ENCODE data around the gene EVPL.
"Not testable (repeated sequence)": the region's sequence is repeated elsewhere in the genome, so short reads cannot be mapped to it uniquely, and the experiment has no call there.

Gene EVPL

GRCh38 chr17:75996665-75997590 is 30.2 kb downstream of the EVPL start:
- no peak for DNase-seq

DNA sequence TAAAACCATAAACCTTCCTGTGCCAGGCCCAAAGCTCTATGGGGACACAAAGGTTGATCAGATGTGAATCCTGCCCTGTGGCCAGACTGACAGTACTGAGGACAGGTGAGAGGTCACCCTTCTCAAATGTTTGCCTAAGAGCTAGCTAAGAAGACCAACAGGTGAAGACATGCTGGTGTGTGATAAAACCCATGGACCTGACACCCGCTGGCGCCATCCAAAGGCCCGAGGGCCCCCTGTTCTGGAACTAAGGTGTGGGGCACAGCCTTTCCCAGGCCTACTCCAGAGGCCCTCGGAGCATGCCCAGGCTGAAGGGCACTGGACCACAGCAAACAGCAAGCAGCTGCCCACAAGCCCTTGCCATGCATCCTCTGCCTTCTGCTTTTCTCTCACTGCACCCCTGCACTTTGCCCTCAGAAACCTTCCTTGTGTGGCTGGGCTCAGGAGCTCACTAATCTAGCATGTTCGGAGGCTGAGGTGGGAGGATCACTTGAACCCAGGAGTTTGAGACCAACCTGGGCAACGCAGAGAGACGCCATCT is 31.7 kb downstream of the EVPL start:
- no peak for DNase-seq

- DNase-seq: no peak
Measured at GRCh38 chr17:75994802-75995370, 32.2 kb downstream of the EVPL start.

- no peak for DNase-seq
Measured at GRCh38 chr17:75991396-75991795, 35.7 kb downstream of the EVPL start.

DNA sequence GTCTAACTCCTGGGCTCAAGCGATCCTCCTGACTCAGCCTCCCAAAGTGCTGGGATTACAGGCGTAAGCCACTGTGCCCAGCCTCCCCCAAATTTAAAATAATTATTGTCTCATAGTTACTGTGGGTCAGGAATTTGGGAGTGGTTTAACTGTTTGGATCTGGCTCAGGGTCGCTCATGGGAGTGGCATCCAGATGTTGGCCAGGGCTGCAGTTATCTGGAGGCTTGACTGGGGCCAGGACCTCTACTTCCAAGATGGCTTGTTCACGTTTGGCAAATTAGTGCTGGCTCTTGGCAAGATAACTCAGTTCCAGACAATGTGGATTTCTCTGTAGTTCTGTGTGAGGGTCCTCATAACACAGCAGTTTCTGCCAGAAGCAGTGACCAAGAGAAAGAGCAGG is 40.1 kb downstream of the EVPL start:
- no peak for DNase-seq

- no peak for DNase-seq
Measured at GRCh38 chr17:75985986-75986385, 41.1 kb downstream of the EVPL start.

DNA sequence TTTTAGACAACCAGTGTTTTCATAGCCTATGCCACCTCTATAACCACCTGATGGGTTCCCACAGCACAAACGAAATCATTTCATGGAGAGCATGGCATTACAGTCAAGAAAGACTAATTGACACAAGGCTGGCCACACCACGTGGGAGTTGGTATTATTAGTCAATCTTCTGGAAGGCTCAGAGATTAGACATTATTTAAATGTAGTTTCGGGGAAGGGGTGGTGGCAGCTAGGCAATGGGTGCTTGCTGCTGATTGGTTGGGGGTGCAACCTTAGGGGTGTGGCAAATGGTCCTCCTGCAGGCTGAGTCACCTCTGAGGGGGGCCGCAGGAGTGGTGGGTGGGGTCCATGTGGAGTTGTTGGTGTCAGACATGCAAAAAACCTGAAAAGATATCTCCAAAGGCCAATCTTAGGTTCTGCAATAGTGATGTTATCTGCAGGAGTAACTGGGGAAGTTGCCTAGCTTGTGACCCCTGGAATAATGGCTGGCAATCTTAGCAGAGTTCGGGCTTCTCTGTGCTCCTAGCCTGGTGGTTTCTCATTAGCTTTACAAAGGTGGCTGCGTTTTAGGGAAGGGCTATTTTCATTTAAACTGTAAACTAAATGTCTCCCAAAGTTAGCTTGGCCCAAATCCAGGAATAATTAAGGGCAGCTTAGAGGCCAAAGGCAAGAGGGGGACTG is 43.5 kb downstream of the EVPL start:
- no peak for DNase-seq

- DNase-seq: no peak
Measured at GRCh38 chr17:75981019-75981615, 46.0 kb downstream of the EVPL start.

- no peak for DNase-seq
Measured at GRCh38 chr17:75980188-75981018, 46.7 kb downstream of the EVPL start.

DNA sequence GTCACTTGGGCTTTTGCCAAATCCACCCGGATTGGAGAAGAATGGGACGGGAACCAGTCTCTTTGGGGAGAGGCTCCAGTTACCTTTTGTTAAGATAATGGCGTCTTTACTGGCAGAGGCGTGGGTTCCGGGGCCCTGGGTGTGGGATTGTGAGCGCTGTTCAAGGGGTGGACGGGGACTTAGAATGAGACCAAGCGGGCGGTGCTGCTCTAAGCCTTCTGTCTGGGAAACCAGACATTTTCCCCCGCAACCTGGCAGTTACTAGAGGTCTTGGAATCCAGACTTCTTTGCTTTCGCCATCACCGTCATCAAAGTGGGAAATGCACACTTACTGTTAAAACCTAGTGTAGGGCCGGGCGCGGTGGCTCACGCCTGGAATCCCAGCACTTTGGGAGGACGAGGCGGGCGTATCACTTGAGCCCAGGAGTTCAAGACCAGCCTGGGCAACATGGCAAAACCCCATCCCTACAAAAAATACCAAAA is 47.4 kb downstream of the EVPL start:
- no peak for DNase-seq

- DNase-seq: peak; percentile 92 to 96
Measured at GRCh38 chr17:75978938-75979704, 48.0 kb downstream of the EVPL start, which contains the start of the genes ACOX1 and TEN1. Gene ACOX1, minus strand, starts transcription at chr17:75979166. Its CDS starts 93 bp downstream, at chr17:75979073. Gene TEN1, plus strand, starts transcription at chr17:75979240. Its CDS starts 6,953 bp downstream, at chr17:75986193.

DNA sequence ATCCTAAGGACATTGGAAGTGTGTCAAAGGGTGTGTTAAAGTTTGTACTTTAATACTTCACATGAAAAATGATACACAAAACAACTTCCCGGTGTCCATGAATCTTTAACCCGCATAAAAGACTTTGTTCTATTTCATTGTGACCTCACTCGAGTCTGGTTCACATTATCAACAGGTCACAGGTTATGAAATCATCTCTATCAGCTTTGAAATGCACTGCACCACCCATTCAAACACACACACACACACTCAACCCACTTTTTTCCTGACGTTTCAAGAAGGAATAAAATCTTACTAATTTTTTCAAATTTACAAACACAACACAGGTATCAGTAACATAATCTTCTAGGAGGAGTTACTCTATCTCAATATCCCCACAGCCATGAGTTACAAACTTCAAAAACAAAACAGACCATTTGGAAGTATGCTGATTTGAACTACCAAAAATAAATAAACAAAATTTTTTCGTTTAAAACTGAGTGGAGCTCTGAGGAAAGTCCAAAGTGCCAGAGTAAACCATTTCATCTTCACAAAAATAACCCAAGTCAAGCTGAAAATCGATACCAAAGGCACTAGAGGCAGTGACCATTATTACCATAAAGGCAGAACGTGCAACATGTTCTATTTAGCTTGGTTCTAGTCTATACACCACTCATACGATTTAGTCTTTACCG is 50.8 kb downstream of the EVPL start:
- DNase-seq: no peak

GRCh38 chr17:75975757-75976174 is 51.3 kb downstream of the EVPL start:
- no peak for DNase-seq

GRCh38 chr17:75975187-75975586 is 51.9 kb downstream of the EVPL start:
- not testable (repeated sequence) for DNase-seq

GRCh38 chr17:75970626-75971025 is 56.5 kb downstream of the EVPL start:
- no peak for DNase-seq

GRCh38 chr17:75970011-75970523 is 57.0 kb downstream of the EVPL start:
- no peak for DNase-seq

- DNase-seq: not testable (repeated sequence)
Measured at GRCh38 chr17:75969044-75969443, 58.1 kb downstream of the EVPL start.

DNA sequence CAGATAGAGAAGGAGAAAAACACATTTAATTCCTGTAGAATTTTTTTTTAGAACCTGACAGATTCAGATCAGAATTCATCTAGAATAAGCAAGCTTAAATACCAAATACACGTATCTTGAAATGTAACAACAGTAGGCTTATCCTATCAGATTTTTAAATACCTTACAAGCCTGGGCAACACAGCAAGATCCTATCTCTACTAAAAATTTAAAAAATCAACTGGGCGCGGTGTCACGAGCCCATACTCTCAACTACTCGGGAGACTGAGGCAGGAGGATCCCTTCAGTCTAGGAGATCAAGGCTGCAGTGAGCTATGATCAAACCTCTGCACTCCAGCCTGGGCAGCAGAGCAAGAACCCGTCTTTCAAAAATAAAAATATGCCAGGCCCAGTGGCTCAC is 61.6 kb downstream of the EVPL start:
- no peak for DNase-seq

GRCh38 chr17:75959839-75960511 is 67.1 kb downstream of the EVPL start:
- no peak for DNase-seq
